Stimulated activated CD8-positive, alpha-beta memory T cell treated with anti-CD3 and anti-CD28 coated beads, Interleukin-15, amount 100 ng/mL, for 24 hours (primary cell): ENCODE data around the gene MARCHF10.
"Not testable (repeated sequence)": the region's sequence is repeated elsewhere in the genome, so short reads cannot be mapped to it uniquely, and the experiment has no call there.

Source experiments
- DNase-seq: peaks from one replicate; pipeline ENCODE4 v3.0.0-alpha.2; 2020; ENCODE audit warnings: low read depth

The MARCHF10 gene

DNA sequence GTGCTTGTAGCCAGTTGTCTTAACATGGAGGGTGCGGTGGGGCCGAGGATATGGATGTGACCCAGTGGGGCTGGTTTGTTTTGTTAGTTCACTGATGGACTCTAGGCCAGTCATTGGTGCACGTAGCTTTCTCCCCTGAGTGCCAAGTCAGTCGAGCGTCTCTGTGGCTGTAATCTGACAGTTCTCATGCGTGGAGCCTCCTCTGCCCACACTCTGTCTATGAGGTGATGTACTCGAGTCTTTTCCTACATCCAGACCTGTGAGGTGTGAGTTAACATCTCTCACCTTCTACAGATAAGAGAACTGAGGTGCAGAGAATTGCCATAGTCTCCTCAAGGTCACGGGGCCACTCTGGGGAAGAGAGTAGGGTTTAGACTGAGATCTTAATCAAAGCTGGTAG, 90.2 kb downstream of the MARCHF10 start:
- no peak for DNase-seq

- DNase-seq, result no peak
Measured at GRCh38 chr17:62717589-62717855, 90.6 kb downstream of the MARCHF10 start.

- no peak for DNase-seq
Measured at GRCh38 chr17:62716834-62717588, 91.1 kb downstream of the MARCHF10 start.

- no peak for DNase-seq
Measured at GRCh38 chr17:62715882-62716390, 92.2 kb downstream of the MARCHF10 start.

GRCh38 chr17:62714016-62714777, 93.9 kb downstream of the MARCHF10 start:
- no peak for DNase-seq

DNA sequence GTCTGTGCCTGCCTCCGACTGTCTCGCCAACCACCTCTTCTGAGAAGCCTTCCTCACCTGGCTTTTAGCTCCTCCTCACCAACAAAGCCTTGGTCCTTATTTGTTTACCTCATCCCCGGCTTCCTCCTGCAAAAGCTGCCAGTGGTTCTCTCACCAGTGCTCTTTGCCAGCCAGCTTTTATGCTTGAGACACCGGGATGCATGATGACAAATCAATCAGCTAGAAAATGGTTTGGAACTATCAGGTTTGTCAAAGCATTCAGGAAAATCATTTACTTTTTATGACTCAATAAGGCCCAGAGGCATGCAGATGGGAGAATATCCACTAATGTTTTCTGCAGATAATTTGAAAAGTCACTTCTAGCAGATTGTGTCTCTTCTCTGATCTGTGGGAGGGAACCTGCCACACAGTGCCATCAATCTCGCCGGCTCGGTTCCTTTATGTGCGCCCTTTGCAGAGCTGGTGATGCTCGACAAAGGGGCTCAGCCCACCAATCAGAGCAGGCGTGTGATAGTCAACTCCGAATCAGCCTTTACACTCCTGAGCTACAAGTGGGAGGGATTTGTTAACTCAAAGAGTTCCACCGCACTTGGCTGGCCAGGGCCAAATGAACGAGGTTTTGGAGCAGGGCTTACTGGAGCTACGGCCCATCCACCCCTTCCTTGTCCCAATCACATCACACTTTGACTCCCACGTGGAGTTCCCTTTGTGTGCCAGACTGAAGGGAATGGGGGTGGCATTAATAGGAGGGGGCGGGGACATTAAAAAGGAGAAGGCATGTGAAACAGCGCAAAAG, 94.8 kb downstream of the MARCHF10 start:
- no peak for DNase-seq

- DNase-seq, result no peak
Measured at GRCh38 chr17:62712171-62712581, 95.9 kb downstream of the MARCHF10 start.

DNA sequence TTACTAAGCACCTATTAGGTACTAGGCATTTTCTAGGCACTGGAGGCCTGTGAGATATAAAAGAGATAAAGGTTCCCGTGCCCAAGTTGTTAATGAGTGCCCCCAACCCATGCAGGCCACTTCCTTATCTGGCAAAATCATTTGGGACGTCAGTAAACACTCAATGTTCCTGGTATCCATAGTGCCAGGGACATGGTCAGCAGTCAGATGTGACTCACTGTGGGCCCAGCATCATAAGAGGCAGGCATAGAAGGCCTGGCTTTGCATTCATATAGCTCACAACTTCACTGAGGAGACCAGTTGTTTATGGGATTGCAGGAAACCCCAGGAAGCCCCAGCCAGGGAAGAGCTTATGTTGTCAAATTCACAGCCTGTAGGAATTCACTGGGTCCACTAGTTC, 99.5 kb downstream of the MARCHF10 start:
- DNase-seq, result no peak

DNA sequence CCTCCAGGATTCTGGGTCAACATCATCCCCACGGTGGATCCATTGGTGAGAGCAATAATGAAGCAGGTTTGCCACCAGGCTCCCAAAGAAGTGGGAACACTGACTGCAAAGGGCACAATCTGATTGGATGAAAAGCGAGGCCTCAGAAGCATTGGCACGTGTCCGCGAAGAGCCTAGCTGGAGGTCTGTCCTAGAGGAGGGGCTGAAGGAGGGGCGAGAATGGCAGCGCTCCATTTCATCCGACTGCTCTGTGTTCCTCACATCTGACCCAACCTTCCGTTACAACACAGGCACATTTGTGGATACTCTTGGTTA, 100.7 kb downstream of the MARCHF10 start:
- no peak for DNase-seq

- DNase-seq, result no peak
Measured at GRCh38 chr17:62706598-62707424, 101.3 kb downstream of the MARCHF10 start.

DNA sequence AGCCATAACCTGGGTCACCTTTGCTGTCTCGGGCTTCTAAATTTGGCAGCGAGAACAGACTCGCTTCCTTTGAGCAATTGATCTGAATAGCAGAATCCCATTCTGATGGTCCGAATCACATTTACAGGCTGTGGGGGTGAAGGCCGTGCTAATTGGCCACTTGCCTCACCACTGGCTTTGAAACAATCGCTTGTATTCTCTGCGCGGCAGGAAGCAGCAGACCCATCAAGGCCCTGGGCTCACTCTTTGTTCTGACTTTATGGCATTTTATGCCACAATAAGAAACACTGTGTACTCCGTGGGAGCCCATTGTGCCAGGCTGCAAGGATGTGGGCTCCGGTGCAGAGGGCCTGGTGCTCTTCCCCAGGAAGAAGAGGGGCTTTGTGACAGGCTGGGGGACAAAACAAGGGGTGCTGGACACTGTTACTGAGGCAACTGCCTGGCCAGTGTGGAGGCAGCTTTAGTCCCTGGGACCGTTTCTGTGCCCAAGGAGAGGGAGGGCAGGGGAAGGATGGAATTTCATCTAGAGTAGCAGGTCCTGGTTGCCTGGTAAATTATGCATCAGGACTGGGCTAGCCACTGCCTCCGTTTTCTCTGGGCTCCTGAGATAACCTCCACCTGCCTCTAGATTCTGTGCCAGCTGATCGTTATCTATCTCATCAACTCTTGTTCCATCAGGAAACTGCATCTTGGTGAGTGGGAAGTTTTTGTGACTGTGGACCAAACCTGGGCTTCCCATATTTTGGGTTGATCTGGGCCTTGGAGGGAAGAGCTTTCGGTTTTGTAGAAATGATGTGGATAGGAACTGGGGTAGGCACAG, 102.1 kb downstream of the MARCHF10 start:
- no peak for DNase-seq

DNA sequence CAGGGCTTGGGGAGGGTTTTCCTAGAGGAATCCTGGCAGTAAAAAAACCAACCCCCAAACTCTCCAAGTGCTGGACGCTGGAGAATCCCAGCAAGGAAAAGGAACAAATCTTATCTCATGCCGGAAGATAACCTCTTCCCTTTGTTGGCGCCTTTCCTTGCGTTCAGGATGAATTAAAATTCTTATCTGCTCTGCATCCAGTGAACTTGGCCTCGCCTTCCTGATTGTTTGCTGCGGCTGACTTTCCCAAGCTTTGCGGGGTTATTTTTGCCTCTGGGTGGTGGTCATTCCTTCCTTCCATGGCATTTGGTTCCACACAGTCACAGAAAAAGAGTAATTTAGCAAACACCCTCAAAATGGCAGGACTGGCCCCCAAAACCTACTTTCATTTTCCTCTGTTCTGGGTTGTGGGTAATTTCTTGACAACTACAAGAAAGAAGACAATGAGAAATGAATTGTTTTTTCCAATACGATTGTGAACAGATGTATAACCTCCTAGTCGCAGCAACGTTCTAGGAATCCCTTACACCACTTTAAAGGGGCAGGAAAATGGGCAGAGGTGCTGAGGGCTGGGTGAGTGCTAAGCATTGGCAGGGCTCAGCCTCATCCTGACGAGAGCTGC, 102.8 kb downstream of the MARCHF10 start:
- no peak for DNase-seq

DNA sequence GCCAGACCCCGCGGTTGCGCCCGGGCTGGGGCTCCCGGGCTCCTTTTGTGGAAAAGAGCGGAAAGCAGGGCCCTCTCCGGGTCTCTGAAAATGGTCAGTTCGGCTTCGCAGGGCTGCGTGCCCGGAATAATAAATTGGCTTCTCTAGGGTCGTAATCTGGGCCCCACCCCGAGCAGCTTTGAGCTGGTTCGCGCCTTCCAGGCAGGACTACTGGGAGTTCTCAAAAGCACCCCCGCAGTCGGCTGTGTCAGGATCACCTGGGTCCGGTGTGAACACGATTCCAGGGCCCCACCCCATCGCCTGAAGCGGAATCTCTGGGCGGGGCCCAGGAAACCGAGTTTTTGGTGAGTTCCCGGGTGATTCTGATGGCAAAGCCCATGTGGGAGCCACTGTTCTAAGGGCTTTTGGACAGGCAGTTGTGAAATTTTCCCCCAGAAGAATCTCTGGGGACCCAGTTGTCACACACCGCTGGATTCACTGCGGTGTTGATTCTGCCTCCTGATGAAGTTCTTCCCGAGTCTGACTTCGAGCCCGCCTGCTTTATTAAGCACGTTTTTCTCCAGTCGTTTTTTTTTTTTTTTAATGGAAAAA, 103.6 kb downstream of the MARCHF10 start:
- DNase-seq, result no peak

GRCh38 chr17:62703776-62704380, 104.2 kb downstream of the MARCHF10 start:
- DNase-seq, result peak; percentile 45

- no peak for DNase-seq
Measured at GRCh38 chr17:62703261-62703775, 104.8 kb downstream of the MARCHF10 start.

GRCh38 chr17:62702746-62703260, 105.3 kb downstream of the MARCHF10 start:
- DNase-seq, result no peak

- DNase-seq, result no peak
Measured at GRCh38 chr17:62701706-62702085, 106.4 kb downstream of the MARCHF10 start.

GRCh38 chr17:62700964-62701705, 107.0 kb downstream of the MARCHF10 start:
- no peak for DNase-seq

DNA sequence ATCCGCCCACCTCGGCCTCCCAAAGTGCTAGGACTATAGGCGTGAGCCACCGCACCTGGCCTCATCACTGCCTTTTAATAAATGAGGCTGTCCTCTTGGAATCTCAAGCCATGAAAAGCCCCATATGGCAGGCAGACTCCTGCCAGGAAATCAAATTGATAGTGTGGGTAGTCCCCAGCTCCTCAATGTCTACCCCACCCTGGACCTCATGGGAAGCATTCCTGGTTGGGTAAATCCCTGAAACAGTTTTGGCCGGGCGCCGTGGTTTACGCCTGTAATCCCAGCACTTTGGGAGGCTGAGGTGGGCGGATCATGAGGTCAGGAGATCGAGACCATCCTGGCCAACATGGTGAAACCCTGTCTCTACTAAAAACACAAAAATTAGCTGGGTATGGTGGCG, 109.7 kb downstream of the MARCHF10 start:
- not testable (repeated sequence) for DNase-seq
